Measurements from ENCODE around the gene CELSR1. TPM values are rescaled to one million over a fixed set of nuclear protein-coding genes. Genes with fewer than 3 reads are reported as not detected.
"Not testable (repeated sequence)": the region's sequence is repeated elsewhere in the genome, so short reads cannot be mapped to it uniquely, and the experiment has no call there.

The CELSR1 gene
- total and polyA plus RNA-seq, 7 donors = 0.23 to 5.0 (median 0.82) TPM

GRCh38 chr22:46317646-46318045 is 219.8 kb downstream of the CELSR1 start:
- Histone ChIP-seq H3K4me1 (no peaks in the 10 kb centered on the region), H3K27ac (no peak overlapping the region), H3K36me3 (no peaks in the 10 kb centered on the region), H3K4me3 (no peak overlapping the region), H3K27me3 (no peaks in the 10 kb centered on the region), H3K9me3 (no peaks in the 10 kb centered on the region)
- intact Hi-C loops (cut with DNase I) = loop anchor here (5.0 kb wide), 1 partner anchor 325 kb away; no protein-coding TSS in a partner anchor
- 89 to 95% methylated on average over 20 of the region's 20 CpGs for WGBS, 2 donors
- no peak for DNase-seq
- TF ChIP-seq EP300 (IDR thresholded peaks at IDR 0.05) = no peak
- TF ChIP-seq CTCF (IDR thresholded peaks at IDR 0.05) = no peak
- TF ChIP-seq POLR2AphosphoS5 (IDR thresholded peaks at IDR 0.05) = no peak
- no peak for TF ChIP-seq POLR2A (IDR thresholded peaks at IDR 0.05)

GRCh38 chr22:46315976-46316375 is 221.4 kb downstream of the CELSR1 start:
- intact Hi-C loops (cut with DNase I) = loop anchor here (5.0 kb wide), 1 partner anchor 324 kb away; no protein-coding TSS in a partner anchor
- DNase-seq = no peak
- TF ChIP-seq POLR2A (IDR thresholded peaks at IDR 0.05) = no peak
- no peak for TF ChIP-seq CTCF (IDR thresholded peaks at IDR 0.05)
- no peak for TF ChIP-seq POLR2AphosphoS5 (IDR thresholded peaks at IDR 0.05)
- no peak for TF ChIP-seq EP300 (IDR thresholded peaks at IDR 0.05)

GRCh38 chr22:46312848-46313247 is 224.6 kb downstream of the CELSR1 start:
- H3K36me3 ChIP-seq = not testable (repeated sequence)

More at GRCh38 chr22:46315976-46316375, 221.4 kb downstream of the CELSR1 start:
- Histone ChIP-seq H3K4me1 (no peaks in the 10 kb centered on the region), H3K27me3 (no peaks in the 10 kb centered on the region), H3K27ac (no peak overlapping the region), H3K9me3 (no peaks in the 10 kb centered on the region), H3K36me3 (no peaks in the 10 kb centered on the region), H3K4me3 (no peak overlapping the region)
- WGBS, 2 donors = 93 to 98% methylated on average over 12 of the region's 12 CpGs

GRCh38 chr22:46312056-46312455 is 225.4 kb downstream of the CELSR1 start:
- no peak for DNase-seq
- TF ChIP-seq POLR2A (IDR thresholded peaks at IDR 0.05) (no peak), EP300 (IDR thresholded peaks at IDR 0.05) (no peak), CTCF (IDR thresholded peaks at IDR 0.05) (no peak), POLR2AphosphoS5 (IDR thresholded peaks at IDR 0.05) (no peak)
- intact Hi-C loops (cut with DNase I) = no loop called here
- no peaks in the 10 kb centered on the region for H3K9me3 ChIP-seq
- H3K4me1 ChIP-seq = no peaks in the 10 kb centered on the region
- H3K4me3 ChIP-seq = no peak overlapping the region
- H3K27ac ChIP-seq = no peak overlapping the region
- no peaks in the 10 kb centered on the region for H3K36me3 ChIP-seq
- WGBS, 2 donors = 98% methylated on average over 8 of the region's 8 CpGs
- no peaks in the 10 kb centered on the region for H3K27me3 ChIP-seq

More at GRCh38 chr22:46312848-46313247, 224.6 kb downstream of the CELSR1 start:
- intact Hi-C loops (cut with DNase I); H3K27me3 ChIP-seq; H3K9me3 ChIP-seq; H3K4me1 ChIP-seq; H3K27ac ChIP-seq; DNase-seq; H3K4me3 ChIP-seq: not testable (repeated sequence)
- WGBS, 2 donors = 95 to 96% methylated on average over 2 of the region's 2 CpGs

Other genes starting within 250 kb of the CELSR1 start
- under 1 TPM in 3 of 4 donors, not detected in 1; 0.27 to 0.36 (median 0.28) TPM for gene GTSE1, start 240.8 kb downstream of the CELSR1 start, total RNA-seq
- gene GTSE1, start 240.8 kb downstream of the CELSR1 start, polyA plus RNA-seq = 10 to 100 TPM in 1 of 3 donors, 1 to 10 TPM in 2; 1.6 to 14.3 (median 1.8) TPM
- gene TRMU, start 201.9 kb downstream of the CELSR1 start, total RNA-seq = 10 to 100 TPM; 20.7 to 30.2 (median 23.3) TPM
- 10 to 100 TPM; 12.5 to 38.7 (median 13.8) TPM for gene TRMU, start 201.9 kb downstream of the CELSR1 start, polyA plus RNA-seq
- 10 to 100 TPM; 11.6 to 46.2 (median 18.4) TPM for gene GRAMD4, start 82.8 kb upstream of the CELSR1 start, total RNA-seq
- gene GRAMD4, start 82.8 kb upstream of the CELSR1 start, polyA plus RNA-seq = 10 to 100 TPM; 22.8 to 57.2 (median 28.9) TPM
- gene CERK, start 200.6 kb upstream of the CELSR1 start, total RNA-seq = 10 to 100 TPM; 23.9 to 45.5 (median 29.2) TPM
- gene CERK, start 200.6 kb upstream of the CELSR1 start, polyA plus RNA-seq = 10 to 100 TPM; 26.1 to 29.5 (median 26.4) TPM
- gene TBC1D22A, start 225.0 kb upstream of the CELSR1 start, total RNA-seq = 10 to 100 TPM; 13.6 to 14.3 (median 13.8) TPM
- 10 to 100 TPM; 19.2 to 34.6 (median 19.4) TPM for gene TBC1D22A, start 225.0 kb upstream of the CELSR1 start, polyA plus RNA-seq

All from sigmoid colon (tissue), 7 donors.